Testis (tissue), 2 donors: ENCODE measurements around the gene POU3F1.

Experiments used
- CTCF ChIP-seq, 3 experiments: fragments of 450-650 bp in 2 of 3; fragments of 200-600 bp in 1 of 3; sonication (generic) in 1 of 3; IDR thresholded peaks; one replicate each; pipeline ENCODE4 v1.5.1; 2016 to 2019; ENCODE audit warnings: antibody characterized with exemption in 3 of 3, mild to moderate bottlenecking in 2 of 3, moderate library complexity in 1 of 3
- POLR2A ChIP-seq: fragments of 450-650 bp; IDR thresholded peaks from one replicate; pipeline ENCODE4 v1.6.1; 2017; ENCODE audit warnings: antibody characterized with exemption, mild to moderate bottlenecking, moderate library complexity

DNA sequence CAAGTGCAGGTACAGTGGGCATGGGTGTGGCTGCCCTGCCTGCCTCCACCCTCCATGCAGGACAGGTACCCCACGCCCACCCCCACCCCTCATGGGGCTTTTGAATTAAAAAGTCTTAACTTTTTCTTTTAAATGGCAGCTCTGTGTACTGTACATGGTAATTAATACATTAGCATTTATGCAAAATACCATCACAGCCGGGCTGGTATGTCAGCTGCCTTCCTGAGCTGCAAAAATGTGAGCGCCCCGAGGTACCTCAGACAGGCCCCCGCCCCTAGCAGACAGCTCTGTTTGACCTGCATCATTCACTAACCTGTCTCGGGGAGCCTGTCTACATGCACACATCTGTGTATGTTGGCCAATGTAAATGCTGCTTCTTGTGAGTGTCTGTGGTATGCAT is 42.2 kb upstream of the POU3F1 start:
- TF ChIP-seq POLR2A (no peak), CTCF (IDR thresholded peaks at IDR 0.05) (no peak)
